K562 (cell line): Measurements from ENCODE around the gene CLDN2. TPM values are rescaled to one million over a fixed set of nuclear protein-coding genes. Genes with fewer than 3 reads are reported as not detected.
"Not testable (repeated sequence)": the region's sequence is repeated elsewhere in the genome, so short reads cannot be mapped to it uniquely, and the experiment has no call there.

Experiments
- ATAC-seq: fragments of 200-7000 bp; cut with Tn5 transposase; 3 replicates; pipeline ENCODE4 v1.9.1; 2020; ENCODE audit warnings: moderate library complexity
- BruUV-seq: library from RNA; stranded (reverse); fragments of 400-500 nt; replicated peaks from 2 replicates; lab custom pipeline; 2021; lab: Mats Ljungman, UMichigan
- CTCF ChIA-PET: fragments of 300-600 bp; formaldehyde crosslinking; extraction: SDS; loops from one replicate; lab custom pipeline; 2021; ENCODE audit warnings: low intra/inter-chr PET ratio; lab: Yijun Ruan, JAX
- POLR2A ChIA-PET: fragments of 300-600, 350-650 bp; sonication (Branson Sonifier 250); formaldehyde crosslinking; extraction: SDS; loops from one replicate; lab custom pipeline; 2021; ENCODE audit warnings: antibody characterized with exemption, inconsistent platforms; lab: Yijun Ruan, JAX
- DNase-seq, 4 experiments: peaks; one replicate each; pipeline versions ENCODE4 v3.0.0 to v3.0.0-alpha.2; 2011 to 2018; ENCODE audit warnings: low spot score in 3 of 4, mixed read lengths in 3 of 4; ENCODE audit errors: extremely low read depth in 1 of 4
- FAIRE-seq: peaks from 2 replicates; lab custom pipeline; 2011; peaks lifted over from hg19 to GRCh38; lab: Jason Lieb, UNC
- H2AFZ ChIP-seq: 2 replicates; pipeline ENCODE4 v1.6.0; 2011; ENCODE audit warnings: low read depth, low read length, control low read depth, inconsistent platforms
- H3K27ac ChIP-seq: fragments of 200-600 bp; 3 replicates; pipeline ENCODE4 v1.8.0; 2011; ENCODE audit warnings: low read depth, mild to moderate bottlenecking, control low read depth, inconsistent platforms, low read length, moderate library complexity, mixed read lengths; ENCODE audit errors: extremely low read depth
- H3K27me3 ChIP-seq, 2 experiments: fragments of 300-600 bp in 1 of 2; 2 replicates in 1 of 2; 3 replicates in 1 of 2; pipeline versions ENCODE4 v1.6.0 to v1.8.0; 2011; ENCODE audit warnings: inconsistent platforms in 2 of 2, low read length in 2 of 2, mild to moderate bottlenecking in 1 of 2, mixed read lengths in 1 of 2, moderate library complexity in 1 of 2; ENCODE audit not compliant: control insufficient read depth in 2 of 2, insufficient read depth in 2 of 2
- H3K36me3 ChIP-seq: fragments of 300-600 bp; 3 replicates; pipeline ENCODE4 v1.8.0; 2011; ENCODE audit warnings: mild to moderate bottlenecking, low read length, inconsistent platforms; ENCODE audit not compliant: control insufficient read depth, insufficient read depth
- H3K4me1 ChIP-seq, 2 experiments: fragments of 200-600 bp in 1 of 2; replicated peaks in 1 of 2; 2 replicates in 1 of 2; 3 replicates in 1 of 2; pipeline versions ENCODE4 v1.5.1 to v1.8.0; 2011; ENCODE audit warnings: inconsistent platforms in 2 of 2, low read length in 2 of 2, mild to moderate bottlenecking in 1 of 2, mixed read lengths in 1 of 2, moderate library complexity in 1 of 2; ENCODE audit not compliant: control insufficient read depth in 2 of 2, insufficient read depth in 2 of 2
- H3K4me2 ChIP-seq: 2 replicates; pipeline ENCODE4 v1.6.1; 2011; ENCODE audit warnings: low read length, control low read depth, inconsistent platforms, mixed read lengths; ENCODE audit not compliant: insufficient read depth
- H3K4me3 ChIP-seq: fragments of 200-600 bp; sonication (generic), shearing (Covaris generic); 2 replicates; pipeline ENCODE4 v1.5.1; 2016; ENCODE audit warnings: control low read depth, inconsistent platforms
- H3K79me2 ChIP-seq: fragments of 200-600 bp; 3 replicates; pipeline ENCODE4 v1.8.0; 2011; ENCODE audit warnings: low read length, inconsistent platforms; ENCODE audit not compliant: control insufficient read depth, insufficient read depth
- H3K9ac ChIP-seq, 2 experiments: 2 replicates each; pipeline versions ENCODE4 v1.6.0 to v1.6.1; 2011; ENCODE audit warnings: low read depth in 2 of 2, low read length in 2 of 2, control low read depth in 1 of 2, inconsistent platforms in 1 of 2, mild to moderate bottlenecking in 1 of 2, mixed read lengths in 1 of 2; ENCODE audit not compliant: insufficient read depth in 1 of 2
- H3K9me1 ChIP-seq: one replicate; pipeline ENCODE4 v1.6.0; 2011; ENCODE audit warnings: inconsistent platforms, mild to moderate bottlenecking, low read length, moderate library complexity; ENCODE audit not compliant: control insufficient read depth, insufficient read depth
- H3K9me3 ChIP-seq: replicated peaks from 2 replicates; pipeline ENCODE4 v1.5.1; 2011; ENCODE audit warnings: low read depth, low read length, inconsistent platforms; ENCODE audit not compliant: control insufficient read depth, insufficient read depth
- H4K20me1 ChIP-seq: replicated peaks from 2 replicates; pipeline ENCODE4 v1.6.1; 2011; ENCODE audit warnings: low read length, inconsistent platforms, mixed read lengths; ENCODE audit not compliant: control insufficient read depth, insufficient read depth
- RBFOX2 ChIP-seq: fragments of 200-400 bp; formaldehyde crosslinking; IDR thresholded peaks from 2 replicates; pipeline ENCODE4 v1.6.1; 2017; ENCODE audit warnings: low read depth, mild to moderate bottlenecking, low read length, moderate library complexity
- WGBS: fragments of 100-300 bp; shearing (Covaris generic); methylation state at CpG from one replicate; pipeline ENCODE4 v1.1.6; 2016; ENCODE audit warnings: low coverage, mixed read lengths; ENCODE audit not compliant: insufficient coverage; ENCODE audit errors: missing lambda C conversion rate; 5-methylcytosine and 5-hydroxymethylcytosine counted together
- in situ Hi-C: fragments of 300-500 bp; cut with MboI; formaldehyde crosslinking; loops from 4 replicates; pipeline ENCODE4 v1.15.0; 2018; ENCODE audit warnings: inconsistent platforms, mixed read lengths
- intact Hi-C: fragments of 100-400 bp; cut with micrococcal nuclease; formaldehyde crosslinking; loops from 2 replicates; pipeline ENCODE4 v1.14.2; 2022
- polyA plus RNA-seq, 8 experiments: library from polyadenylated mRNA; depleted of rRNA in 4 of 8; stranded (reverse) in 5 of 8; unstranded in 3 of 8; fragments of >200 nt; fragmentation: Nextera tagmentation in 2 of 8; fragmentation: Illumina TruSeq in 1 of 8; extraction: Ambion mirVana in 2 of 8; extraction: Trizol in 1 of 8; gene quantifications; 2 replicates each; pipeline versions ENCODE4 v1.2.1 to v1.2.3, GENCODE V29; 2011 to 2014; ENCODE audit warnings: inconsistent platforms in 1 of 8, missing spikeins in 1 of 8
- total RNA-seq, 7 experiments: library from RNA; depleted of rRNA in 6 of 7; stranded (reverse); fragments of >200 nt in 6 of 7; fragmentation: Illumina TruSeq in 2 of 7; extraction: Trizol in 2 of 7; gene quantifications; 2 replicates each; pipeline versions ENCODE4 v1.2.1 to v1.2.3, GENCODE V29; 2011 to 2021; ENCODE audit warnings: low replicate concordance in 1 of 7

CLDN2 gene
- total and polyA plus RNA-seq, 9 of the 15 experiments (the other 6 are each of a cell fraction or from before 2014, with no cell fraction given) = not detected

DNA sequence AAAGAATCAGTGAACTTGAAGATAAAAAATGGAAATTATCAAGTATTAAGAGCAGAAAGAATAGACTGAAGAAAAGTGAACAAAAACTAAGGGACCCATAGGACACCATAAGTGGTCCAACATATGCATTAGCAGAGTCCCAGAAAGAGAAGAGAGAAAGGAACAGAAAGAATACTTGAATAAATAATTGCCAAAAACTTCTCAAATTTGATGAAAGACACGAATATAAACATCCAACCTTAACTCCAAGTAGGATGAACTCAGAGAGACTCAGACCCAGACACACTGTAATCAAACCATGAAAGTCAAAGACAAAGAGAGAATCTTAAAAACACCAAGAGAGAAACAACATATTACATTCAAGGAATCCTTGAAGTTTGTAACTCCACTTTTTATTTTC, 44.1 kb downstream of the CLDN2 start:
- intact Hi-C loops (no loop called here), in situ Hi-C loops (no loop called here)
- Histone ChIP-seq H3K4me2 (no peak overlapping the region), H4K20me1 (no peaks in the 10 kb centered on the region), H2AFZ (no peak overlapping the region), H3K9me3 (no peaks in the 10 kb centered on the region), H3K27me3 (no peaks in the 10 kb centered on the region), H3K4me3 (no peak overlapping the region), H3K79me2 (no peaks in the 10 kb centered on the region), H3K4me1 (no peaks in the 10 kb centered on the region), H3K36me3 (no peaks in the 10 kb centered on the region), H3K9me1 (no peaks in the 10 kb centered on the region), H3K27ac (no peak overlapping the region), H3K9ac (no peak overlapping the region)
- POLR2A ChIA-PET = no interaction called here
- no peak for FAIRE-seq
- ATAC-seq = no peak
- no TSS peak for BruUV-seq
- no peak for DNase-seq
- WGBS = 0% methylated on average over 1 of the region's 1 CpG
- no peak for TF ChIP-seq RBFOX2
- CTCF ChIA-PET = no interaction called here

DNA sequence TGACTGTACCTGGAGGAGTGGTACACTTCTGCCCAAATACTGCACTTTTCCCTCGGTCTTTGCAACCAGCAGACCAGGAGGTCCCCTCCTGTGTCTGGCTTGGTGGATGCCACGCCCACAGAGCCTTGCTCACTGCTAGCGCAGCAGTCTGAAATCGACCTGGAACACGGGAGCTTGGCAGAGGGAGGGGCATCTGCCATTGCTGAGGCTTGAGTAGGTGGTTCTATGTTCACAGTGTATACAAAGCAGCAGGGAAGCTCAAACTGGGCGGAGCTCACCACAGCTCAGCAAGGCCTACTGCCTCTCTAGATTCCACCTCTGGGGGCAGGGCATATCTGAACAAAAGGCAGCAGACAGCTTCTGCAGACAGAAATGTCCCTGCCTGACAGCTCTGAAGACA, 46.3 kb downstream of the CLDN2 start:
- BruUV-seq, POLR2A ChIA-PET, ATAC-seq, H3K9ac ChIP-seq, H3K27ac ChIP-seq, intact Hi-C loops, H4K20me1 ChIP-seq, H3K27me3 ChIP-seq, H3K9me1 ChIP-seq, H3K4me3 ChIP-seq, in situ Hi-C loops, CTCF ChIA-PET, FAIRE-seq, H3K36me3 ChIP-seq, H3K79me2 ChIP-seq, H2AFZ ChIP-seq, H3K9me3 ChIP-seq, H3K4me1 ChIP-seq: not testable (repeated sequence)
- peak in 1 of 4 experiments; percentile 4 for DNase-seq
- WGBS = 5% methylated on average over 6 of the region's 6 CpGs
- H3K4me2 ChIP-seq = 0 out of 2 replicates have a peak overlapping the region, but pooled peaks have one; percentile 5
